Measurements from ENCODE around the gene MXD1. TPM values are rescaled to one million over a fixed set of nuclear protein-coding genes. Genes with fewer than 3 reads are reported as not detected.

The MXD1 gene
- total and polyA plus RNA-seq, 2 donors (not counting 1 experiment from before 2014, with no cell fraction given): 16.0 to 20.6 TPM

- Mint-ChIP-seq H3K27ac (no peak overlapping the region), H3K4me1 (no peaks in the 10 kb centered on the region), H3K27me3 (no peaks in the 10 kb centered on the region), H3K4me3 (no peak overlapping the region), H3K9me3 (ENCODE audit: insufficient read depth) (no peaks in the 10 kb centered on the region)
- Histone ChIP-seq H4K20me1 (ENCODE audit: control insufficient read depth, insufficient read depth, low read length, poor library complexity, severe bottlenecking) (no peaks in the 10 kb centered on the region), H3K9me3 (ENCODE audit: control extremely low read depth in 1 of 3, control insufficient read depth in 2 of 3, insufficient read depth in 1 of 3, low read length in 2 of 3) (no peaks in the 10 kb centered on the region), H3K4me1 (ENCODE audit: control insufficient read depth in 2 of 2, insufficient read depth in 2 of 2, low read length in 2 of 2) (no peaks in the 10 kb centered on the region), H3K9ac (ENCODE audit: low read length) (no peak overlapping the region), H3K36me3 (replicated peaks in 1 of 2; ENCODE audit: control extremely low read depth in 1 of 2, control insufficient read depth in 1 of 2, extremely low read depth in 1 of 2, insufficient read depth in 2 of 2, low read length in 1 of 2) (no peaks in the 10 kb centered on the region), H2AFZ (ENCODE audit: insufficient read depth, low read depth, low read length, poor library complexity, severe bottlenecking) (no peak overlapping the region), H3K4me2 (replicated peaks; ENCODE audit: low read depth, low read length, poor library complexity, severe bottlenecking) (no peak overlapping the region), H3K27me3 (replicated peaks in 1 of 4; ENCODE audit: control extremely low read depth in 1 of 4, control insufficient read depth in 3 of 4, insufficient read depth in 4 of 4, low read length in 3 of 4) (no peaks in the 10 kb centered on the region), H3K4me3 (ENCODE audit: control extremely low read depth in 1 of 5, extremely low read depth in 1 of 5, insufficient read depth in 1 of 5, low read depth in 2 of 5, low read length in 4 of 5) (no peak overlapping the region), H3K27ac (ENCODE audit: low read length in 2 of 2) (no peak overlapping the region), H3K79me2 (ENCODE audit: control insufficient read depth, insufficient read depth, low read length) (no peaks in the 10 kb centered on the region)
- no peak for ATAC-seq (ENCODE audit: low read depth)
- DNase-seq: no peak
- ChIA-PET POLR2A (no interaction called here), CTCF (no interaction called here)
- no peak for TF ChIP-seq EZH2 (IDR thresholded peaks at IDR 0.05; ENCODE audit: borderline replicate concordance, insufficient read depth, low read depth, low read length, poor library complexity, severe bottlenecking)
- 78% methylated on average over 4 of the region's 4 CpGs for WGBS (ENCODE audit: insufficient coverage)
- intact Hi-C loops (cut with micrococcal nuclease): no loop called here
Observed at GRCh38 chr2:69969991-69970390, 55.1 kb downstream of the MXD1 start.

- ATAC-seq (ENCODE audit: low read depth) (no peak), DNase-seq (no peak)
- no peak overlapping the region for H3K4me3 ChIP-seq (ENCODE audit: control extremely low read depth in 1 of 5, extremely low read depth in 1 of 5, insufficient read depth in 1 of 5, low read depth in 2 of 5, low read length in 4 of 5)
- Mint-ChIP-seq H3K4me1 (no peaks in the 10 kb centered on the region), H3K27ac (no peak overlapping the region), H3K27me3 (no peaks in the 10 kb centered on the region), H3K4me3 (no peak overlapping the region), H3K9me3 (ENCODE audit: insufficient read depth) (no peaks in the 10 kb centered on the region)
- ChIA-PET POLR2A (no interaction called here), CTCF (no interaction called here)
- no peak overlapping the region for H2AFZ ChIP-seq (ENCODE audit: insufficient read depth, low read depth, low read length, poor library complexity, severe bottlenecking)
- intact Hi-C loops (cut with micrococcal nuclease): no loop called here
- H3K4me1 ChIP-seq (ENCODE audit: control insufficient read depth in 2 of 2, insufficient read depth in 2 of 2, low read length in 2 of 2): no peaks in the 10 kb centered on the region
- H3K79me2 ChIP-seq (ENCODE audit: control insufficient read depth, insufficient read depth, low read length): no peaks in the 10 kb centered on the region
- TF ChIP-seq EZH2 (IDR thresholded peaks at IDR 0.05; ENCODE audit: borderline replicate concordance, insufficient read depth, low read depth, low read length, poor library complexity, severe bottlenecking) (no peak), CTCF (IDR thresholded peaks at IDR 0.05) (no peak)
- H3K9ac ChIP-seq (ENCODE audit: low read length): no peak overlapping the region
- no peaks in the 10 kb centered on the region for H3K9me3 ChIP-seq (ENCODE audit: control extremely low read depth in 1 of 3, control insufficient read depth in 2 of 3, insufficient read depth in 1 of 3, low read length in 2 of 3)
- H3K27me3 ChIP-seq (replicated peaks in 1 of 4; ENCODE audit: control extremely low read depth in 1 of 4, control insufficient read depth in 3 of 4, insufficient read depth in 4 of 4, low read length in 3 of 4): no peaks in the 10 kb centered on the region
- H3K4me2 ChIP-seq (replicated peaks; ENCODE audit: low read depth, low read length, poor library complexity, severe bottlenecking): no peak overlapping the region
- H4K20me1 ChIP-seq (ENCODE audit: control insufficient read depth, insufficient read depth, low read length, poor library complexity, severe bottlenecking): no peaks in the 10 kb centered on the region
- no peak overlapping the region for H3K27ac ChIP-seq (ENCODE audit: low read length in 2 of 2)
- 100% methylated on average over 1 of the region's 1 CpG for WGBS (ENCODE audit: insufficient coverage)
- H3K36me3 ChIP-seq (replicated peaks in 1 of 2; ENCODE audit: control extremely low read depth in 1 of 2, control insufficient read depth in 1 of 2, extremely low read depth in 1 of 2, insufficient read depth in 2 of 2, low read length in 1 of 2): no peaks in the 10 kb centered on the region
Observed at GRCh38 chr2:69972822-69973221, 57.9 kb downstream of the MXD1 start.
